Measurements from ENCODE around the gene AFG3L2.

The AFG3L2 gene

GRCh38 chr18:12290086-12290485 is 86.9 kb downstream of the AFG3L2 start:
- no peak overlapping the region for H3K4me3 ChIP-seq (ENCODE audit: low read length)
- DNase-seq (ENCODE audit: low read depth, low spot score): no peak

DNA sequence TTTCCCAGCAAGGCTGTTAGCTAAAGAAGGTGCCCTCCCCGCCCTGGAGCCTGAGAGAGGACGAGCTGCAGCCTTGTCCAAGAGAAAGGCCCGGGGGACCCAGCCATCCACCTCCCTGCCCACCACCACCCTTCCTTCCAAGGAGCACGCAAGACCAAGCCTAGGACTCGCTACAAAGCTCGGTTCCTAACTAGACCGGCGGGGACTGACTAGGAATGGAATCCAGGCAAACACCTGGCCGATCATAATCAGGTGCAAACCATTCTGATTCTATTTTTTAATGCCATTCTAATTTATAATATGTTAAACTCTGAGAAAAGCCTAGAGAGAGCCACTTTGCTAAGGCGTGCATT is 88.6 kb downstream of the AFG3L2 start:
- DNase-seq (ENCODE audit: low read depth, low spot score): no peak
- H3K4me3 ChIP-seq (ENCODE audit: low read length): no peak overlapping the region

DNA sequence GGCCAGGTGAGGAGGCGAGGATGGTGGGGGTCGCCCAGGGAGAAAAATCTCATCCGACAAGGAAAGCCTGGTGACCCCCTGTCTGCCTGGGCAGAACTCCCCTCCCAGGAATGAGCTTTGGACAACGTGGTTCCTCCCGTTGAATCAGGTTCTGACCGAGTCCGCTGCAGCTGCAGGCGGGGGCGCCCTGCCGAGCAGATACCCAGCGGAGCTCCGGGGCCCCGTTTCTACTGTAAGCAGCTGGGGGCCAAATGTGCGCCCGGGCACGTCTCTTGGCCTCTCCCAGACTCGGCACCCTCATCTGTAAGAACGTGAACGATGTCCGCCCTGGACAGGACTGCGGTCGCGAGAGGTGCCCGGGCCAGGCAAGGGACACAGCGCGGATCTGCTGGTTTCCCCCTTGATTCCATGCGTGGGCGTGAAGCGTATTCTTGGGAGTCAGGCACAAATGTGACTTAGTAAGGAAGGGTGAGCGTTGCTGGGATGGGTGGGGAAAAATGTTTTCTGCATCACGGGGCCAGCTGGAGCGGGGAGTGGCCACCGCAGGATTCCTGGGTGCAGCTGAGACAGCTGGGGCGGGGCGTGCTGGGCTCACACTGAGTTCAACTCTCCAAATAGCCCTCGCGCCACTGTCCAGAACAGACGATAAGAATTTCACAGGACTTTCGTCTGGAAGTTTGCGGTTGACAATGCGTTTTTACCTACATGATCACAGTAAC is 89.2 kb downstream of the AFG3L2 start:
- DNase-seq (ENCODE audit: low read depth, low spot score): no peak

DNA sequence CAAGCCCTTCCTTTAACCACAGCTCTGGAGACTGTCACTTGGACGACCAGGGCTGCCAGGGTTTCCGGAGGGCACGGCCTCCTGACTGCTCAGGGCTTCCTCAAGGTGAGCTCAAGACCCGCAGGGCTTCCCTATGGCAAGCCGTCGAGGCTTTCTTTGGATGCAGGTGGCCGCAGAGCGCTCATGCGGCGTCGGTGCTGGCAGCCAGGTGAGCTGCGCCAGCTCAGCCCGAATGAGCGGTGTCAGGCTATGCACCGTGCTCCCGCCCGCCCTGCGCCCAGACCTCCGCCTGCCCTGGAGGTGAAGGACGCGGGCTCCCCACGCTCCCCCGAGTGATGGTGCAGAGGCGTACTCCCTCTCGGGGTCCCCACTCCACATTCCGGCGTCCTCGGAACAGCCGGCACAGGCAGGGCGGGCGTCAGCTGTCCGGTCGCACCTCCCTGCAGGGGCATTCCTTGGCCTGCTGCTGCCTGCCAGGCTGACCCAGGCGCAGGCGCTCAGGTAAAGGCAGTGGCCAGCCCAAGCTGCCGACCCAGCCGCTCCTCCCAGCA is 89.8 kb downstream of the AFG3L2 start:
- DNase-seq (ENCODE audit: low read depth, low spot score): no peak
- H3K4me3 ChIP-seq (ENCODE audit: low read length): no peak overlapping the region

More for the DNA sequence above, 89.2 kb downstream of the AFG3L2 start:
- no peak overlapping the region for H3K4me3 ChIP-seq (ENCODE audit: low read length)

DNA sequence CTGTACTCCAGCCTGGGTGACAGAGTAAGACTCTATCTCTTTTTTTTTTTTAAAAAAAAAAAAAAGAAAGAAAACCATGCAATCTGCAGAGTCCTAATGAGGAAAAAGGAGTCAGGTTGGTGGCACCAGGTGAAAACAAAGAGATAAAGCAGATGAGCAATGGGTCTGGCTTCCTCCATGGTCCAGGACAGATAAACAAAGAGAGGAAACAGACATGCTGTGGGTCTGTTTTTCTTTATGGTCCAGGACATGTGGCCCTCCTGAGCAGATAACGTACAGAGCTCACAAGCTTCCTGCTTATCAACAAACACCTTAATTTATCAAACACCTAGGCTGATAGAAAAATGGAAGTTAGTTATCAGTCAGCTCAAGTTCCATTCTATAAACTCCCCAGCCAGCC is 93.4 kb downstream of the AFG3L2 start:
- no peak for DNase-seq (ENCODE audit: low read depth, low spot score)

GRCh38 chr18:12283256-12283655 is 93.8 kb downstream of the AFG3L2 start:
- peak; percentile 41 for DNase-seq (ENCODE audit: low read depth, low spot score)
- no peak overlapping the region for H3K4me3 ChIP-seq (ENCODE audit: low read length)

More for the DNA sequence above, 93.4 kb downstream of the AFG3L2 start:
- H3K4me3 ChIP-seq (ENCODE audit: low read length): no peak overlapping the region

DNA sequence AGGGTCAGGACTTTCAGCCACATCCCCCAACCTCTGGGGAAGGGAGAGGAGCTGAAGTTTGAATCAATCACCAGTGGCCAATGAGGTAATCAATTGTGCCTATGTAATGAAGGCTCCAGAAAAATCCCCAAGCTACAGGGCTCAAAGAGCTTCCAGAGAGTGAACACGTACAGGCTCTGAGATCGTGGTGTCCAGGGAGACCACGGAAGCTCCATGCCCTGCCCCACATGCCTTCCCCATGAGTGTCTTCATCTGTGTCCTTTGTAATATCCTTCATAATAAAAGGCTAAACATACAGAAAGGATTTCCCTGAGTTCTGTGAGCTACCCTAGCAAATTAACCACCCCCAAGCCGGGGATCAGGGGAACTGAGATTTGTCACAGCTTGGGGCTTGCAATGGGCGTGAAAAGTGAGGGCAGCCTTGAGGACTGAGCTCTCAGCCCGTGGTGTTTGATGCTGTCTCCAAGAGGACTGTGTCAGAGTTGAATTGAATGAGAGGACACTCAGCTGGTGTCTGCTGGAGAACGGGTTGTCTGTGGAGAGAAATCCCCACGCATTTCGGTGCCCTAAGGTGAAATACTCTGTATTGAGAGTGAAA is 94.5 kb downstream of the AFG3L2 start:
- DNase-seq (ENCODE audit: low read depth, low spot score): no peak
- H3K4me3 ChIP-seq (ENCODE audit: low read length): no peak overlapping the region

DNA sequence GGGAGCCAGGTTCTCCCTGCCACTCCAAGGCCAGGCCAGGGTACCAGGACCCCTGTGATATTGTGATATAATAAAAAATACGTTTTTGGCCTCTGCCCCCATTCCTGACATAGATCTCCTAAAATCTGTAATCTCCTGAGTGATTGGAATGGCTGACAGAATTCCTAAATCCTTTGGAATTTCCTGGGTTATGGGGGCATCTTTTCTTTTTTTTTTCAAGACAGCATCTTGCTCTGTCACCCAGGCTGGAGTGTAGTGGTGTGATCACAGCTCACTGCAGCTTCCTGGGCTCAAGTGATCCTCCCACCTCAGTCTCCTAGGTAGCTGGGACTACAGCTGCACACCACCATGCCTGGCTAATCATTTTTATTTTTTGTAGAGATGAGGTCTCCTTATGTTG is 95.2 kb downstream of the AFG3L2 start:
- no peak for DNase-seq (ENCODE audit: low read depth, low spot score)
- no peak overlapping the region for H3K4me3 ChIP-seq (ENCODE audit: low read length)

- DNase-seq (ENCODE audit: low read depth, low spot score): no peak
- no peak overlapping the region for H3K4me3 ChIP-seq (ENCODE audit: low read length)
Measured at GRCh38 chr18:12279781-12280531, 97.1 kb downstream of the AFG3L2 start.

Data from Jurkat, Clone E6-1 (cell line).